Stimulated activated CD8-positive, alpha-beta memory T cell treated with anti-CD3 and anti-CD28 coated beads, Interleukin-4, amount 100 ng/mL, for 24 hours (primary cell): ENCODE results near the gene SLC30A3.

Experiments used
- DNase-seq: peaks from one replicate; pipeline ENCODE4 v3.0.0-alpha.2; 2020; ENCODE audit warnings: low read depth

The SLC30A3 gene

GRCh38 chr2:27203741-27204140 is 59.1 kb downstream of the SLC30A3 start:
- DNase-seq = no peak
